ENCODE data around the gene FBXL17.

DNA sequence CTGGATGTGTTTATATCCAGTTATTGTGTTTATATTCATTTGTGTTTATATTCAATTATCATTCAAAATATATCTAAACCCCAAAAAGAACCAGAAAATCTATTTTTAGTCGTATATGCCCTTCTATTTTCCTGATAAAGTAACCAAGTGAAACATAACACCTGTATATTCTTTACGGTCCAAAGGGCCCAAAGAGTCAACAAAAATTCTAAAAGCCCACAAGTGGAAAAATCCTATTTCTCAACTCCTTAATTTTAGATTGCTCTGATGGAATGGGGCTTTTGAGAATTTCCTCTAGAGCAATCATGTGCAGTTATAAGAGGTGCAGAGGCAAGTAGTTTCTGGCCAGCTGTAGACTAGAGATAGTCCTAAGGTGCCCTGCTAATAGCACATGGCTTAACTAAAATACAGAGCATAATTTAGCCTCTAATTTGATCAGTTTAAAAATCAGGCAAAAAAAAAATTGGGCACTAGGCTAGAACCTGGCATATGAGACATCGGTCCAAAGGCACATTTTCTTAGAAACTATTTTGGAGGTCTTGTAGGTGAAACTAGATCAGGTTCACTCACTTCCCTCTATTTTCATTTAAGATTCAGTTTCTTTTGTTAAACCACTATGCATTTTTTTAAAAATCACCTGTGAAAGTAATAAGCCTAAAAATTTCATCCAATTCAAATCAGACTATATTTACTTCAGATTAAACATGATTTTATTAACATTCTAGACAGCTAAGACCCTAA lies 256.0 kb downstream of the FBXL17 start:
- TF ChIP-seq, protein P1, sequence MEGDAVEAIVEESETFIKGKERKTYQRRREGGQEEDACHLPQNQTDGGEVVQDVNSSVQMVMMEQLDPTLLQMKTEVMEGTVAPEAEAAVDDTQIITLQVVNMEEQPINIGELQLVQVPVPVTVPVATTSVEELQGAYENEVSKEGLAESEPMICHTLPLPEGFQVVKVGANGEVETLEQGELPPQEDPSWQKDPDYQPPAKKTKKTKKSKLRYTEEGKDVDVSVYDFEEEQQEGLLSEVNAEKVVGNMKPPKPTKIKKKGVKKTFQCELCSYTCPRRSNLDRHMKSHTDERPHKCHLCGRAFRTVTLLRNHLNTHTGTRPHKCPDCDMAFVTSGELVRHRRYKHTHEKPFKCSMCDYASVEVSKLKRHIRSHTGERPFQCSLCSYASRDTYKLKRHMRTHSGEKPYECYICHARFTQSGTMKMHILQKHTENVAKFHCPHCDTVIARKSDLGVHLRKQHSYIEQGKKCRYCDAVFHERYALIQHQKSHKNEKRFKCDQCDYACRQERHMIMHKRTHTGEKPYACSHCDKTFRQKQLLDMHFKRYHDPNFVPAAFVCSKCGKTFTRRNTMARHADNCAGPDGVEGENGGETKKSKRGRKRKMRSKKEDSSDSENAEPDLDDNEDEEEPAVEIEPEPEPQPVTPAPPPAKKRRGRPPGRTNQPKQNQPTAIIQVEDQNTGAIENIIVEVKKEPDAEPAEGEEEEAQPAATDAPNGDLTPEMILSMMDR (IDR thresholded peaks at IDR 0.05) = no peak
- TF ChIP-seq POLR2A (IDR thresholded peaks at IDR 0.05) = no peak
